GM12873 (cell line): Measurements from ENCODE around the gene PARK7.

ENCODE experiments used
- CTCF ChIP-seq: IDR thresholded peaks from 2 replicates; pipeline ENCODE4 v1.5.1; 2012; ENCODE audit warnings: low read depth, mild to moderate bottlenecking, moderate library complexity, low read length, control low read depth; ENCODE audit not compliant: insufficient read depth; ENCODE audit errors: missing control alignments

The PARK7 gene

GRCh38 chr1:8015809-8016165, 54.3 kb downstream of the PARK7 start:
- TF ChIP-seq CTCF, result no peak

- TF ChIP-seq CTCF, result peak; percentile 28
These were observed 54.8 kb downstream of the PARK7 start for GRCh38 chr1:8016210-8016894.

GRCh38 chr1:8016895-8017241, 55.4 kb downstream of the PARK7 start:
- no peak for TF ChIP-seq CTCF

GRCh38 chr1:8017495-8018197, 56.1 kb downstream of the PARK7 start:
- TF ChIP-seq CTCF, result no peak

- TF ChIP-seq CTCF, result no peak
These were observed 57.1 kb downstream of the PARK7 start for GRCh38 chr1:8018492-8019228.

- no peak for TF ChIP-seq CTCF
These were observed 57.7 kb downstream of the PARK7 start for GRCh38 chr1:8019229-8019620.

GRCh38 chr1:8020032-8020431, 58.5 kb downstream of the PARK7 start:
- TF ChIP-seq CTCF, result no peak
